Astrocyte (in vitro differentiated cells and primary cell): ENCODE measurements around the gene PNMA1. TPM values are rescaled to one million over a fixed set of nuclear protein-coding genes. Genes with fewer than 3 reads are reported as not detected.

Experiments used
- DNase-seq: peaks from one replicate; pipeline ENCODE4 v3.0.0-alpha.2; 2010; ENCODE audit warnings: low read depth
- FAIRE-seq: peaks from 2 replicates; lab custom pipeline; 2011; peaks lifted over from hg19 to GRCh38; lab: Jason Lieb, UNC
- H2AFZ ChIP-seq: 2 replicates; pipeline ENCODE4 v1.6.0; 2012; ENCODE audit warnings: low read depth, low read length, inconsistent platforms
- H3K27ac ChIP-seq: 2 replicates; pipeline ENCODE4 v1.5.1; 2011; ENCODE audit warnings: low read depth, low read length, inconsistent platforms
- H3K27me3 ChIP-seq: 2 replicates; pipeline ENCODE4 v1.6.0; 2011; ENCODE audit warnings: low read length, inconsistent platforms; ENCODE audit not compliant: insufficient read depth
- H3K36me3 ChIP-seq: 2 replicates; pipeline ENCODE4 v1.5.1; 2011; ENCODE audit warnings: low read length, inconsistent platforms; ENCODE audit not compliant: insufficient read depth
- H3K4me1 ChIP-seq: 2 replicates; pipeline ENCODE4 v1.5.1; 2011; ENCODE audit warnings: low read length, inconsistent platforms; ENCODE audit not compliant: insufficient read depth
- H3K4me2 ChIP-seq: 2 replicates; pipeline ENCODE4 v1.6.0; 2012; ENCODE audit warnings: low read length, inconsistent platforms
- H3K4me3 ChIP-seq: 2 replicates; pipeline ENCODE4 v1.5.1; 2011; ENCODE audit warnings: low read depth, mild to moderate bottlenecking, low read length, inconsistent platforms; ENCODE audit not compliant: insufficient read depth
- H3K79me2 ChIP-seq: 2 replicates; pipeline ENCODE4 v1.6.0; 2012; ENCODE audit warnings: mild to moderate bottlenecking, low read length, inconsistent platforms; ENCODE audit not compliant: insufficient read depth
- H3K9ac ChIP-seq: 2 replicates; pipeline ENCODE4 v1.6.0; 2012; ENCODE audit warnings: mild to moderate bottlenecking, low read length, inconsistent platforms
- H3K9me3 ChIP-seq: 2 replicates; pipeline ENCODE4 v1.5.1; 2012; ENCODE audit warnings: low read depth, mild to moderate bottlenecking, low read length, inconsistent platforms; ENCODE audit not compliant: insufficient read depth
- H4K20me1 ChIP-seq: 2 replicates; pipeline ENCODE4 v1.6.0; 2012; ENCODE audit warnings: low read length, inconsistent platforms; ENCODE audit not compliant: insufficient read depth
- H3K27ac Mint-ChIP-seq: one replicate; pipeline ENCODE4 v1.8.0; 2021; ENCODE audit warnings: mild to moderate bottlenecking, mixed read lengths; ENCODE audit not compliant: unreplicated experiment
- H3K27me3 Mint-ChIP-seq: one replicate; pipeline ENCODE4 v1.8.0; 2021; ENCODE audit warnings: low read depth, mixed read lengths; ENCODE audit not compliant: unreplicated experiment
- H3K36me3 Mint-ChIP-seq: one replicate; pipeline ENCODE4 v1.8.0; 2021; ENCODE audit warnings: low read depth, mixed read lengths; ENCODE audit not compliant: unreplicated experiment
- H3K4me1 Mint-ChIP-seq: one replicate; pipeline ENCODE4 v1.8.0; 2021; ENCODE audit warnings: low read depth, mixed read lengths; ENCODE audit not compliant: unreplicated experiment
- H3K4me3 Mint-ChIP-seq: one replicate; pipeline ENCODE4 v1.8.0; 2021; ENCODE audit warnings: mild to moderate bottlenecking, moderate library complexity, mixed read lengths; ENCODE audit not compliant: unreplicated experiment
- H3K9me3 Mint-ChIP-seq: one replicate; pipeline ENCODE4 v1.8.0; 2021; ENCODE audit warnings: mild to moderate bottlenecking, mixed read lengths; ENCODE audit not compliant: unreplicated experiment
- EZH2 ChIP-seq: IDR thresholded peaks from 2 replicates; pipeline ENCODE4 v1.6.1; 2012; ENCODE audit warnings: mild to moderate bottlenecking, low read length, inconsistent platforms; ENCODE audit not compliant: insufficient read depth
- total RNA-seq: library from RNA; stranded (reverse); gene quantifications from 2 replicates; pipeline ENCODE4 v1.2.1, GENCODE V29; 2021
- TF ChIP-seq, protein P1 (sequence below): IDR thresholded peaks from 2 replicates; pipeline ENCODE4 v1.5.1; 2011; ENCODE audit warnings: low read depth, mild to moderate bottlenecking, inconsistent platforms, low read length, moderate library complexity; ENCODE audit not compliant: insufficient read depth

The PNMA1 gene
- total RNA-seq, 1 donor from 2014 or later: 67.4 TPM

DNA sequence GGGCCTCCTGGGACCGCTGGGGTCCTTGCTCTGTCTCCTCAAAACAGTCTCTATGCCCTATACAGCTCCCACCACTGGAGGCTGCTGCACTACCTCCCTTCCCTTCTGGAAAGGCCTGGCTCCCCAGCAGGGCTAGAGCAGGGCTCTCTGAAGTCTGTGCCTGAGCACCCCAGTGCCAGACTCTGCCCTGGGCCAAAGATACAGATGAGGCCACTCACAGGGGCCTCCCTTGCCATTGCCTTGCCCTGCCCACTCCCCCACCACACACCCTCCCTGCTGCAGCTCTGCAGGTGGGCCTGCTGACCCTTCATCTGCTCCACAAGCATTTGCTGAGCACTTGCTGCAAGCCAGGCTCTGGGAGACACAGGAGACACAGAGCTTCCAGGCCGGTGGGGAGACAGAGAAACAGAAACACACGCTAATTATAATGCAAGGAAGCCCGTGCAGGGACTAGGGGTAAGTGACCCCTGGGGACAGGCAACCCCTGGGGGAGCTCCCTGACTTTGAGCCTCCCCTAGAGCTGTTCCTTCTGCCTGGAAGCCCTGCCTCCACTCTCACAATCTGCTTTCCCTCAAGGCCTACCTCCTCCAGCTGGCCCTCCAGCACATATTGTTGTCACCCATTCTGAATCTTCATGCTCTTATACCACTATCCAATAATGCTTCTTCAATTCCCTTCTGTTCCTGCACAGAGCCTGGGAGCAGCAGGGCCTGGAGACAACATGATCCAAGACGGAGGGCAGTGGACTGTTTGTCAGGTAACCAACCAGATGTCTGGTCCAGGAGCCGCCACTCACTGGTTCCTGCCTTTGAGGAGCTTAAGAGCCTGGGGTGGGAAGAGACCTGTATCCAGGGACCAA, 32.6 kb upstream of the PNMA1 start:
- Histone ChIP-seq H3K27ac (no peak overlapping the region), H3K27me3 (no peaks in the 10 kb centered on the region), H3K9me3 (no peaks in the 10 kb centered on the region), H3K4me2 (peak overlapping the region; percentile 6), H4K20me1 (peaks cover 99% of the 10 kb centered on the region), H3K9ac (peak overlapping the region; percentile 22), H3K4me1 (peaks cover 46% of the 10 kb centered on the region), H3K36me3 (no peaks in the 10 kb centered on the region), H3K79me2 (peaks cover 99% of the 10 kb centered on the region), H3K4me3 (no peak overlapping the region), H2AFZ (no peak overlapping the region)
- peaks cover 53% of the 10 kb centered on the region for H3K4me1 Mint-ChIP-seq
- no peaks in the 10 kb centered on the region for H3K9me3 Mint-ChIP-seq
- FAIRE-seq (no peak), DNase-seq (no peak)
- TF ChIP-seq EZH2: no peak
- TF ChIP-seq, protein P1, sequence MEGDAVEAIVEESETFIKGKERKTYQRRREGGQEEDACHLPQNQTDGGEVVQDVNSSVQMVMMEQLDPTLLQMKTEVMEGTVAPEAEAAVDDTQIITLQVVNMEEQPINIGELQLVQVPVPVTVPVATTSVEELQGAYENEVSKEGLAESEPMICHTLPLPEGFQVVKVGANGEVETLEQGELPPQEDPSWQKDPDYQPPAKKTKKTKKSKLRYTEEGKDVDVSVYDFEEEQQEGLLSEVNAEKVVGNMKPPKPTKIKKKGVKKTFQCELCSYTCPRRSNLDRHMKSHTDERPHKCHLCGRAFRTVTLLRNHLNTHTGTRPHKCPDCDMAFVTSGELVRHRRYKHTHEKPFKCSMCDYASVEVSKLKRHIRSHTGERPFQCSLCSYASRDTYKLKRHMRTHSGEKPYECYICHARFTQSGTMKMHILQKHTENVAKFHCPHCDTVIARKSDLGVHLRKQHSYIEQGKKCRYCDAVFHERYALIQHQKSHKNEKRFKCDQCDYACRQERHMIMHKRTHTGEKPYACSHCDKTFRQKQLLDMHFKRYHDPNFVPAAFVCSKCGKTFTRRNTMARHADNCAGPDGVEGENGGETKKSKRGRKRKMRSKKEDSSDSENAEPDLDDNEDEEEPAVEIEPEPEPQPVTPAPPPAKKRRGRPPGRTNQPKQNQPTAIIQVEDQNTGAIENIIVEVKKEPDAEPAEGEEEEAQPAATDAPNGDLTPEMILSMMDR: no peak
- peak overlapping the region; percentile 61 for H3K4me3 Mint-ChIP-seq
- H3K27me3 Mint-ChIP-seq: no peaks in the 10 kb centered on the region
- H3K27ac Mint-ChIP-seq: no peak overlapping the region
- peaks cover 2% of the 10 kb centered on the region for H3K36me3 Mint-ChIP-seq

- H3K4me1 Mint-ChIP-seq: peaks cover 58% of the 10 kb centered on the region
- peak overlapping the region; percentile 6 for H3K4me2 ChIP-seq
- peak overlapping the region; percentile 22 for H3K9ac ChIP-seq
- peaks cover 2% of the 10 kb centered on the region for H3K36me3 Mint-ChIP-seq
- H3K27ac ChIP-seq: no peak overlapping the region
- no peaks in the 10 kb centered on the region for H3K27me3 ChIP-seq
- peak overlapping the region; percentile 53 for H3K27ac Mint-ChIP-seq
- no peak for DNase-seq
- TF ChIP-seq, protein P1: no peak
- TF ChIP-seq EZH2: no peak
- no peak overlapping the region for H3K4me3 ChIP-seq
- H4K20me1 ChIP-seq: peaks cover 99% of the 10 kb centered on the region
- FAIRE-seq: no peak
- H3K36me3 ChIP-seq: no peaks in the 10 kb centered on the region
- no peak overlapping the region for H3K4me3 Mint-ChIP-seq
- peaks cover 55% of the 10 kb centered on the region for H3K4me1 ChIP-seq
- no peaks in the 10 kb centered on the region for H3K9me3 Mint-ChIP-seq
- H3K9me3 ChIP-seq: no peaks in the 10 kb centered on the region
- no peak overlapping the region for H2AFZ ChIP-seq
- H3K27me3 Mint-ChIP-seq: no peaks in the 10 kb centered on the region
- H3K79me2 ChIP-seq: peaks cover 99% of the 10 kb centered on the region
Measured at GRCh38 chr14:73745571-73746519, 31.7 kb upstream of the PNMA1 start.
